MG63 (cell line): ENCODE data around the gene EEF1A1. TPM values are rescaled to one million over a fixed set of nuclear protein-coding genes. Genes with fewer than 3 reads are reported as not detected.
"Not testable (repeated sequence)": the region's sequence is repeated elsewhere in the genome, so short reads cannot be mapped to it uniquely, and the experiment has no call there.

ENCODE experiments used
- DNase-seq: peaks from one replicate; pipeline ENCODE4 v3.0.0-alpha.2; 2020
- H3K27me3 ChIP-seq: fragments of 250-450 bp; sonication (Bioruptor Pico); 2 replicates; pipeline ENCODE4 v1.5.1; 2020; ENCODE audit warnings: mild to moderate bottlenecking, moderate library complexity
- H3K36me3 ChIP-seq: fragments of 250-450 bp; sonication (Bioruptor Pico); 2 replicates; pipeline ENCODE4 v1.5.1; 2020; ENCODE audit warnings: mild to moderate bottlenecking, moderate library complexity
- H3K4me3 ChIP-seq: fragments of 250-450 bp; sonication (Bioruptor Pico); 2 replicates; pipeline ENCODE4 v1.5.1; 2020; ENCODE audit warnings: mild to moderate bottlenecking, moderate library complexity
- H3K9me3 ChIP-seq: fragments of 250-450 bp; sonication (Bioruptor Pico); 2 replicates; pipeline ENCODE4 v1.5.1; 2020; ENCODE audit warnings: mild to moderate bottlenecking, moderate library complexity
- total RNA-seq: library from RNA; depleted of rRNA; stranded (reverse); fragments of >200 nt; shearing (Covaris generic); gene quantifications from 2 replicates; pipeline ENCODE4 v1.2.3, GENCODE V29; 2014; ENCODE audit warnings: low replicate concordance

EEF1A1 gene
- total RNA-seq, 1 experiment from 2014 or later = 16,931 TPM

GRCh38 chr6:73516514-73517489, 4.0 kb downstream of the EEF1A1 start:
- peaks cover 63% of the 10 kb centered on the region for H3K36me3 ChIP-seq
- peaks cover 2% of the 10 kb centered on the region; the same call in 1 of the 2 replicates for H3K9me3 ChIP-seq
- DNase-seq = no peak
- peak overlapping the region; percentile 82 for H3K4me3 ChIP-seq
- H3K27me3 ChIP-seq = no peaks in the 10 kb centered on the region

GRCh38 chr6:73515204-73515655, 5.6 kb downstream of the EEF1A1 start:
- Histone ChIP-seq H3K27me3 (no peaks in the 10 kb centered on the region), H3K4me3 (peak overlapping the region; percentile 82; the same call in 1 of the 2 replicates), H3K36me3 (peaks cover 57% of the 10 kb centered on the region), H3K9me3 (peaks cover 2% of the 10 kb centered on the region; the same call in 1 of the 2 replicates)
- DNase-seq = no peak

- Histone ChIP-seq H3K9me3 (peaks cover 2% of the 10 kb centered on the region; the same call in 1 of the 2 replicates), H3K27me3 (no peaks in the 10 kb centered on the region), H3K4me3 (no peak overlapping the region), H3K36me3 (peaks cover 54% of the 10 kb centered on the region)
- DNase-seq = no peak
Measured at GRCh38 chr6:73514746-73515110, 6.1 kb downstream of the EEF1A1 start.

- H3K36me3 ChIP-seq = peaks cover 43% of the 10 kb centered on the region
- DNase-seq = no peak
- H3K27me3 ChIP-seq = no peaks in the 10 kb centered on the region
- H3K4me3 ChIP-seq = no peak overlapping the region
- peaks cover 2% of the 10 kb centered on the region; the same call in 1 of the 2 replicates for H3K9me3 ChIP-seq
Measured at GRCh38 chr6:73513496-73513854, 7.4 kb downstream of the EEF1A1 start.

- H3K9me3 ChIP-seq = peaks cover 2% of the 10 kb centered on the region; the same call in 1 of the 2 replicates
- H3K4me3 ChIP-seq = no peak overlapping the region
- peaks cover 30% of the 10 kb centered on the region for H3K36me3 ChIP-seq
- no peaks in the 10 kb centered on the region for H3K27me3 ChIP-seq
- no peak for DNase-seq
Measured at GRCh38 chr6:73511796-73512195, 9.0 kb downstream of the EEF1A1 start.

GRCh38 chr6:73509851-73510250, 11.0 kb downstream of the EEF1A1 start:
- peaks cover 10% of the 10 kb centered on the region for H3K36me3 ChIP-seq
- peaks cover 4% of the 10 kb centered on the region; the same call in 1 of the 2 replicates for H3K9me3 ChIP-seq
- no peak for DNase-seq
- H3K27me3 ChIP-seq = no peaks in the 10 kb centered on the region
- H3K4me3 ChIP-seq = no peak overlapping the region

GRCh38 chr6:73508776-73509175, 12.1 kb downstream of the EEF1A1 start:
- H3K4me3 ChIP-seq = no peak overlapping the region
- DNase-seq = no peak
- peaks cover 4% of the 10 kb centered on the region; the same call in 1 of the 2 replicates for H3K9me3 ChIP-seq
- peaks cover 8% of the 10 kb centered on the region for H3K36me3 ChIP-seq
- no peaks in the 10 kb centered on the region for H3K27me3 ChIP-seq

- DNase-seq = no peak
- Histone ChIP-seq H3K9me3 (0 out of 2 replicates have a peak, but pooled peaks cover 2% of the 10 kb centered on the region), H3K27me3 (no peaks in the 10 kb centered on the region), H3K4me3 (no peak overlapping the region), H3K36me3 (peaks cover 11% of the 10 kb centered on the region)
Measured at GRCh38 chr6:73506246-73506645, 14.6 kb downstream of the EEF1A1 start.

GRCh38 chr6:73505705-73506104, 15.1 kb downstream of the EEF1A1 start:
- not testable (repeated sequence) for H3K9me3 ChIP-seq, DNase-seq, H3K27me3 ChIP-seq, H3K4me3 ChIP-seq
- H3K36me3 ChIP-seq = peaks cover 17% of the 10 kb centered on the region

GRCh38 chr6:73505142-73505541, 15.7 kb downstream of the EEF1A1 start:
- peaks cover 21% of the 10 kb centered on the region for H3K36me3 ChIP-seq
- no peak for DNase-seq
- H3K9me3 ChIP-seq = 0 out of 2 replicates have a peak, but pooled peaks cover 2% of the 10 kb centered on the region
- H3K4me3 ChIP-seq = no peak overlapping the region
- H3K27me3 ChIP-seq = no peaks in the 10 kb centered on the region

GRCh38 chr6:73504160-73504559, 16.7 kb downstream of the EEF1A1 start:
- H3K36me3 ChIP-seq = peaks cover 27% of the 10 kb centered on the region
- DNase-seq = no peak
- H3K4me3 ChIP-seq = no peak overlapping the region
- H3K9me3 ChIP-seq = 0 out of 2 replicates have a peak, but pooled peaks cover 2% of the 10 kb centered on the region
- no peaks in the 10 kb centered on the region for H3K27me3 ChIP-seq

- DNase-seq = no peak
- Histone ChIP-seq H3K36me3 (peaks cover 34% of the 10 kb centered on the region), H3K9me3 (0 out of 2 replicates have a peak, but pooled peaks cover 2% of the 10 kb centered on the region), H3K27me3 (no peaks in the 10 kb centered on the region), H3K4me3 (no peak overlapping the region)
Measured at GRCh38 chr6:73503027-73503772, 17.6 kb downstream of the EEF1A1 start.

GRCh38 chr6:73497915-73498314, 22.9 kb downstream of the EEF1A1 start:
- Histone ChIP-seq H3K9me3 (no peaks in the 10 kb centered on the region), H3K4me3 (no peak overlapping the region), H3K36me3 (peaks cover 53% of the 10 kb centered on the region), H3K27me3 (no peaks in the 10 kb centered on the region)
- no peak for DNase-seq

GRCh38 chr6:73491377-73491776, 29.5 kb downstream of the EEF1A1 start:
- DNase-seq = no peak
- H3K27me3 ChIP-seq = no peaks in the 10 kb centered on the region
- H3K36me3 ChIP-seq = peaks cover 61% of the 10 kb centered on the region
- no peak overlapping the region for H3K4me3 ChIP-seq
- H3K9me3 ChIP-seq = 0 out of 2 replicates have a peak, but pooled peaks cover 7% of the 10 kb centered on the region

GRCh38 chr6:73487473-73487872, 33.4 kb downstream of the EEF1A1 start:
- H3K27me3 ChIP-seq = no peaks in the 10 kb centered on the region
- H3K4me3 ChIP-seq = no peak overlapping the region
- peaks cover 78% of the 10 kb centered on the region for H3K36me3 ChIP-seq
- DNase-seq = no peak
- 0 out of 2 replicates have a peak, but pooled peaks cover 7% of the 10 kb centered on the region for H3K9me3 ChIP-seq

GRCh38 chr6:73484438-73484837, 36.4 kb downstream of the EEF1A1 start:
- no peaks in the 10 kb centered on the region for H3K27me3 ChIP-seq
- no peak for DNase-seq
- peaks cover 80% of the 10 kb centered on the region for H3K36me3 ChIP-seq
- no peak overlapping the region for H3K4me3 ChIP-seq
- H3K9me3 ChIP-seq = no peaks in the 10 kb centered on the region

- H3K27me3 ChIP-seq = no peaks in the 10 kb centered on the region
- H3K9me3 ChIP-seq = no peaks in the 10 kb centered on the region
- no peak overlapping the region for H3K4me3 ChIP-seq
- DNase-seq = no peak
- H3K36me3 ChIP-seq = peaks cover 70% of the 10 kb centered on the region
Measured at GRCh38 chr6:73481969-73482368, 38.9 kb downstream of the EEF1A1 start.
